Adrenal gland (tissue), 12 donors: ENCODE measurements around the gene KCND2. TPM values are rescaled to one million over a fixed set of nuclear protein-coding genes. Genes with fewer than 3 reads are reported as not detected.

Experiments
- DNase-seq, 7 donors: peaks; one replicate each; pipeline ENCODE4 v3.0.0-alpha.2; 2019 to 2020
- H3K27ac ChIP-seq, 5 donors: fragments of 200-600 bp; sonication (generic) in 4 of 5; 1 replicate in 3 of 5; 2 replicates in 2 of 5; pipeline versions ENCODE4 v1.5.1 to v1.8.0; 2016 to 2020; ENCODE audit warnings: mild to moderate bottlenecking in 1 of 5
- H3K27me3 ChIP-seq: fragments of 200-600 bp; 2 replicates; pipeline ENCODE4 v1.8.0; 2021
- H3K36me3 ChIP-seq, 2 donors: fragments of 200-600 bp; replicated peaks in 1 of 2; 1 replicate in 1 of 2; 2 replicates in 1 of 2; pipeline versions ENCODE4 v1.5.1 to v1.8.0; 2018 to 2022
- H3K4me1 ChIP-seq, 2 donors: fragments of 200-600 bp; replicated peaks in 1 of 2; 1 replicate in 1 of 2; 2 replicates in 1 of 2; pipeline versions ENCODE4 v1.5.1 to v1.8.0; 2018 to 2021
- H3K4me3 ChIP-seq, 4 donors: fragments of 200-600 bp; sonication (generic) in 3 of 4; one replicate each; pipeline ENCODE4 v1.5.1; 2016 to 2018
- H3K9me3 ChIP-seq, 3 donors: fragments of 200-600 bp; sonication (generic) in 1 of 3; replicated peaks in 1 of 3; 1 replicate in 2 of 3; 2 replicates in 1 of 3; pipeline versions ENCODE4 v1.5.1 to v1.8.0; 2016 to 2021
- POLR2A ChIP-seq, 2 donors: fragments of 450-650 bp; IDR thresholded peaks; one replicate each; pipeline ENCODE4 v1.6.1; 2017; ENCODE audit warnings: antibody characterized with exemption in 2 of 2, mild to moderate bottlenecking in 2 of 2, moderate library complexity in 1 of 2
- WGBS, 4 donors: extraction: QIAGEN DNeasy Blood & Tissue Kit in 2 of 4; methylation state at CpG; one replicate each; pipeline versions ENCODE4 v1.1.5 to v1.1.7; 2013 to 2017; 5-methylcytosine and 5-hydroxymethylcytosine counted together
- intact Hi-C, 2 donors: fragments of 100-400 bp; cut with DNase I; formaldehyde crosslinking; loops; one replicate each; pipeline versions ENCODE4 v1.14.1 to v1.15.0; 2022 to 2023
- polyA plus RNA-seq, 3 donors: library from polyadenylated mRNA; stranded (reverse); fragments of 200-250 nt in 2 of 3; fragments of 350-450 nt in 1 of 3; fragmentation: Illumina TruSeq in 1 of 3; extraction: RNeasy Lipid Tissue Mini Kit (QIAGEN cat#74804) in 1 of 3; gene quantifications; one replicate each; pipeline ENCODE4 v1.2.3, GENCODE V29; 2013 to 2014
- total RNA-seq, 9 donors: library from RNA; depleted of rRNA in 4 of 9; stranded (reverse); fragments of >200 nt in 4 of 9; fragments of 120-200 nt in 1 of 9; fragmentation: NEBNext Ultra II Directional in 1 of 9; extraction: Animal tissue kit (Norgen Biotek cat#: 25700) in 1 of 9; gene quantifications; one replicate each; pipeline versions ENCODE4 v1.1.0 to v1.2.4, GENCODE V29; 2013 to 2023
- TF ChIP-seq, protein P1 (sequence below), 6 experiments: fragments of 450-650 bp in 4 of 6; fragments of 200-600 bp in 2 of 6; sonication (generic) in 1 of 6; IDR thresholded peaks; 1 replicate in 5 of 6; 2 replicates in 1 of 6; pipeline versions ENCODE4 v1.5.1 to v1.8.0; 2016 to 2021; ENCODE audit warnings: antibody characterized with exemption in 6 of 6, mild to moderate bottlenecking in 2 of 6, moderate library complexity in 1 of 6
- donor health status: healthy with polysubstance abuse.
- donor health status: Bipolar disorder and iron deficiency.
- donor health status: DM: yes; HTN: yes; CAD: no.
- donor health status: DM: no; HTN: no; CAD: no.
- donor health status: DM: no; HTN: no; CAD: no.
- donor health status: DM: yes; HTN: yes; CAD: no.

KCND2 gene
- total and polyA plus RNA-seq, 12 donors, result 0.24 to 3.0 (median 0.81) TPM

DNA sequence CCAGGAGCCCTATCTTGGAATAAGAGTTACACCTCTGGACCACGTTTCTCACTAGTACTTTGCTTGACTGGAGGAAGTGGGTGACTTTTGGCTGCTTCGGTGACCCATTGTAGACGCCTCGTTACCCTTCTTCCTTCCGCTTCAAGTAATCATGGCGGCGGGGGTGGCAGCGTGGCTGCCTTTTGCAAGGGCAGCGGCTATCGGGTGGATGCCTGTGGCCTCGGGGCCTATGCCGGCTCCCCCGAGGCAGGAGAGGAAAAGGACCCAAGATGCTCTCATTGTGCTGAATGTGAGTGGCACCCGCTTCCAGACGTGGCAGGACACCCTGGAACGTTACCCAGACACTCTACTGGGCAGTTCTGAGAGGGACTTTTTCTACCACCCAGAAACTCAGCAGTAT is 1.5 kb downstream of the KCND2 start:
- H3K36me3 ChIP-seq, result no peaks in the 10 kb centered on the region
- no peak for DNase-seq
- H3K27ac ChIP-seq, result no peak overlapping the region
- intact Hi-C loops, result loop anchor here (5.0 to 10.0 kb wide), 2 partner anchors 337 to 340 kb away; no protein-coding TSS in a partner anchor
- H3K4me1 ChIP-seq, result peaks cover 0 to 7% of the 10 kb centered on the region in 2 donors
- peaks cover 6% of the 10 kb centered on the region for H3K27me3 ChIP-seq
- WGBS, 4 donors, result 84 to 96% (median 92%) methylated on average over 8 to 16 of the region's 16 CpGs
- H3K4me3 ChIP-seq, result no peak overlapping the region
- no peaks in the 10 kb centered on the region for H3K9me3 ChIP-seq
- TF ChIP-seq, protein P1, sequence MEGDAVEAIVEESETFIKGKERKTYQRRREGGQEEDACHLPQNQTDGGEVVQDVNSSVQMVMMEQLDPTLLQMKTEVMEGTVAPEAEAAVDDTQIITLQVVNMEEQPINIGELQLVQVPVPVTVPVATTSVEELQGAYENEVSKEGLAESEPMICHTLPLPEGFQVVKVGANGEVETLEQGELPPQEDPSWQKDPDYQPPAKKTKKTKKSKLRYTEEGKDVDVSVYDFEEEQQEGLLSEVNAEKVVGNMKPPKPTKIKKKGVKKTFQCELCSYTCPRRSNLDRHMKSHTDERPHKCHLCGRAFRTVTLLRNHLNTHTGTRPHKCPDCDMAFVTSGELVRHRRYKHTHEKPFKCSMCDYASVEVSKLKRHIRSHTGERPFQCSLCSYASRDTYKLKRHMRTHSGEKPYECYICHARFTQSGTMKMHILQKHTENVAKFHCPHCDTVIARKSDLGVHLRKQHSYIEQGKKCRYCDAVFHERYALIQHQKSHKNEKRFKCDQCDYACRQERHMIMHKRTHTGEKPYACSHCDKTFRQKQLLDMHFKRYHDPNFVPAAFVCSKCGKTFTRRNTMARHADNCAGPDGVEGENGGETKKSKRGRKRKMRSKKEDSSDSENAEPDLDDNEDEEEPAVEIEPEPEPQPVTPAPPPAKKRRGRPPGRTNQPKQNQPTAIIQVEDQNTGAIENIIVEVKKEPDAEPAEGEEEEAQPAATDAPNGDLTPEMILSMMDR (IDR thresholded peaks at IDR 0.05), result no peak
- no peak for TF ChIP-seq POLR2A (IDR thresholded peaks at IDR 0.05)

GRCh38 chr7:120274899-120275298 is 1.9 kb downstream of the KCND2 start:
- 92 to 98% (median 96%) methylated on average over 21 to 27 of the region's 27 CpGs for WGBS, 4 donors
- intact Hi-C loops, result loop anchor here (5.0 to 10.0 kb wide), 2 partner anchors 338 to 340 kb away; no protein-coding TSS in a partner anchor
- Histone ChIP-seq H3K4me3 (no peak overlapping the region), H3K36me3 (no peaks in the 10 kb centered on the region), H3K27me3 (peaks cover 6% of the 10 kb centered on the region), H3K27ac (no peak overlapping the region), H3K9me3 (no peaks in the 10 kb centered on the region), H3K4me1 (peaks cover 0 to 7% of the 10 kb centered on the region in 2 donors)
- TF ChIP-seq POLR2A (IDR thresholded peaks at IDR 0.05), result no peak
- TF ChIP-seq, protein P1 (IDR thresholded peaks at IDR 0.05), result no peak
- no peak for DNase-seq

DNA sequence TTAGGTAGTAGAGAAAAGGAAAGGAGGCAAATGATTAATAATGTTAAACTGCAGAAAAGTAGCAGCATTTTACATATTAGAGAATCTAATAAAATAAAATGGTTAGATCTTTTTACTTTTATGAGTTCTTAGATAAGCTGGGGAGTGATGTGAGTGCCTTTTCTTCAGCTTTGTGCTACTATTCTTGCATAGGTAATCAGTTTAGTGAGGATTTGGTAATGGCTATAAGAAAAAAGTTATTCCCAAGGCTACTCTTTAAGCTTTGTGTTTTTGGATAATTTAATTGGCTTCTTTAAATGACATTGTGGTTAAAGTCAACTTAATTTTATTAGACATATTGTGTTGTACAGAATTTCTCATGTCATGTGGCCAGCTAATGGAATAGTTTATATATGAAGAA is 3.7 kb downstream of the KCND2 start:
- Histone ChIP-seq H3K27me3 (peaks cover 6% of the 10 kb centered on the region), H3K4me3 (no peak overlapping the region), H3K4me1 (peaks cover 0 to 7% of the 10 kb centered on the region in 2 donors), H3K9me3 (no peaks in the 10 kb centered on the region), H3K36me3 (no peaks in the 10 kb centered on the region), H3K27ac (no peak overlapping the region)
- TF ChIP-seq POLR2A (IDR thresholded peaks at IDR 0.05), result no peak
- TF ChIP-seq, protein P1 (IDR thresholded peaks at IDR 0.05), result no peak
- no peak for DNase-seq
- intact Hi-C loops, result loop anchor here in 1 of 2 donors (10.0 kb wide), 1 partner anchor 342 kb away; no protein-coding TSS in a partner anchor

DNA sequence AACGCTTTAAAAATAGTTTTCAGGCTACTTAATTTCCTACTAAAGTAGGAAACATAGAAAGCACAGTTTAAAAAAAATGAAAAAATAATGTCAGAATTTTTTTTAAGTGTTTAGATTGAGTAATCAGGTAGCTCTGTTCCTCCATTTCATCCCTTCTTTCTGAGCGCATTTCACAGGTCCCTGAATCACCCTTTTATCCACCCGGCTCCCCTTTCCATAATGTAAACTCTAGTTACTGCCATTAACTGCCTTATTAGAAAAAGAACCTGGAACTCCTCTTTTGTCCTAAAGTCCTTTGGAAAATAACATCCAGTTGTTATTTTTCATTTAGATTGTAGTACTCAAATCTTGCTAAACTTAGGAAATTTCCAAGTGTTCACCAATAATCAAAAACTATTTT is 5.8 kb downstream of the KCND2 start:
- DNase-seq, result no peak
- Histone ChIP-seq H3K36me3 (no peaks in the 10 kb centered on the region), H3K4me3 (no peak overlapping the region), H3K4me1 (no peaks in the 10 kb centered on the region), H3K27me3 (no peaks in the 10 kb centered on the region), H3K27ac (no peak overlapping the region), H3K9me3 (no peaks in the 10 kb centered on the region)
- WGBS, 4 donors, result 72 to 76% (median 75%) methylated on average over 3 of the region's 3 CpGs
- intact Hi-C loops, result loop anchor here in 1 of 2 donors (10.0 kb wide), 1 partner anchor 344 kb away; no protein-coding TSS in a partner anchor
- no peak for TF ChIP-seq POLR2A (IDR thresholded peaks at IDR 0.05)
- TF ChIP-seq, protein P1 (IDR thresholded peaks at IDR 0.05), result no peak
